Embryonic facial prominence (tissue), 1 donor: ENCODE measurements around the gene ARGLU1.
"Not testable (repeated sequence)": the region's sequence is repeated elsewhere in the genome, so short reads cannot be mapped to it uniquely, and the experiment has no call there.

Source experiments
- DNase-seq: peaks from one replicate; pipeline ENCODE4 v3.0.0-alpha.2; 2016; ENCODE audit errors: extremely low spot score

The ARGLU1 gene

GRCh38 chr13:106567474-106568298 lies at the start of gene ARGLU1:
ARGLU1 (minus strand) TSS chr13:106568137; CDS start chr13:106567919, 218 bp downstream.
- DNase-seq = peak; percentile 84

GRCh38 chr13:106617561-106617960 lies 49.6 kb upstream of the ARGLU1 start:
- no peak for DNase-seq

GRCh38 chr13:106616729-106617128 lies 48.8 kb upstream of the ARGLU1 start:
- DNase-seq = no peak

- no peak for DNase-seq
Measured at GRCh38 chr13:106614874-106615273, 46.9 kb upstream of the ARGLU1 start.

GRCh38 chr13:106612688-106613087 lies 44.8 kb upstream of the ARGLU1 start:
- no peak for DNase-seq

- DNase-seq = no peak
Measured at GRCh38 chr13:106610486-106610885, 42.5 kb upstream of the ARGLU1 start.

- DNase-seq = no peak
Measured at GRCh38 chr13:106609116-106609515, 41.2 kb upstream of the ARGLU1 start.

GRCh38 chr13:106603546-106603945 lies 35.6 kb upstream of the ARGLU1 start:
- no peak for DNase-seq

- DNase-seq = no peak
Measured at GRCh38 chr13:106602178-106602577, 34.2 kb upstream of the ARGLU1 start.

GRCh38 chr13:106601489-106601888 lies 33.6 kb upstream of the ARGLU1 start:
- no peak for DNase-seq

- DNase-seq = not testable (repeated sequence)
Measured at GRCh38 chr13:106600798-106601135, 32.8 kb upstream of the ARGLU1 start.

GRCh38 chr13:106599875-106600797 lies 32.2 kb upstream of the ARGLU1 start:
- peak; percentile 34 for DNase-seq

- DNase-seq = no peak
Measured at GRCh38 chr13:106597749-106598395, 29.9 kb upstream of the ARGLU1 start.

- DNase-seq = no peak
Measured at GRCh38 chr13:106597186-106597585, 29.2 kb upstream of the ARGLU1 start.

- no peak for DNase-seq
Measured at GRCh38 chr13:106596275-106596937, 28.5 kb upstream of the ARGLU1 start.

GRCh38 chr13:106595625-106596024 lies 27.7 kb upstream of the ARGLU1 start:
- DNase-seq = no peak

GRCh38 chr13:106594980-106595379 lies 27.0 kb upstream of the ARGLU1 start:
- DNase-seq = no peak

GRCh38 chr13:106593132-106593531 lies 25.2 kb upstream of the ARGLU1 start:
- DNase-seq = no peak

- DNase-seq = no peak
Measured at GRCh38 chr13:106591299-106591698, 23.4 kb upstream of the ARGLU1 start.

- DNase-seq = no peak
Measured at GRCh38 chr13:106589716-106590115, 21.8 kb upstream of the ARGLU1 start.

- DNase-seq = no peak
Measured at GRCh38 chr13:106588367-106588766, 20.4 kb upstream of the ARGLU1 start.

- DNase-seq = no peak
Measured at GRCh38 chr13:106587787-106588186, 19.9 kb upstream of the ARGLU1 start.
